Dendritic cell treated with granulocyte-macrophage colony-stimulating factor and Interleukin-4, amounts not matched to agents 40 ng/mL and 50 ng/mL, for 4 days (primary cell): Measurements from ENCODE around the gene SGCD.

ENCODE experiments used
- H3K27ac Mint-ChIP-seq: one replicate; pipeline ENCODE4 v1.8.0; 2022; ENCODE audit warnings: mild to moderate bottlenecking, mixed read lengths
- H3K27me3 Mint-ChIP-seq: one replicate; pipeline ENCODE4 v1.8.0; 2022; ENCODE audit warnings: mild to moderate bottlenecking, mixed read lengths
- H3K36me3 Mint-ChIP-seq: one replicate; pipeline ENCODE4 v1.8.0; 2022; ENCODE audit warnings: low read depth, mixed read lengths
- H3K4me1 Mint-ChIP-seq: one replicate; pipeline ENCODE4 v1.8.0; 2022; ENCODE audit warnings: low read depth, mixed read lengths
- H3K4me3 Mint-ChIP-seq: one replicate; pipeline ENCODE4 v1.8.0; 2022; ENCODE audit warnings: mild to moderate bottlenecking, moderate library complexity, mixed read lengths
- H3K9me3 Mint-ChIP-seq: one replicate; pipeline ENCODE4 v1.8.0; 2022; ENCODE audit warnings: mixed read lengths
- intact Hi-C: fragments of 100-400 bp; cut with micrococcal nuclease; formaldehyde crosslinking; loops from one replicate; pipeline ENCODE4 v1.15.0; 2022

SGCD gene

DNA sequence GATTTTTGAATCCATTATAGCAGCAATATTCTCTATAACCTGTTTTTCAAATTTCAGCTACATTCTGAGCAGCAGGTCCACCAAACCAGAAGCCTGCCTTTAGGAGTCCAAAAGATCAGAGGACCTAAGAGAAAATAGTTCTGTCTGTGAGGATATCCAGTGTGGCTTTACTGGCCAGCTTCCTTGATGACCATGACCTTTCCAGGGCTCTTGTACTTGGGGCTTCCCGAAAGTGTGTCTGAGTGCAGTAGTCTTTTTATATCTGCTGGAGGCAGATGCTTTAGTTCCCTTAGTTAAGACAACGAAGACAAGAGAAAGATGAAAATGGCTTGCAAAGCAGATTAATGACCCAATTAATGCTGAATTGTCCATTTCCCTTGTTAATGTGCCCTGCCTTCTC is 72.4 kb downstream of the SGCD start:
- intact Hi-C loops = no loop called here
- Mint-ChIP-seq H3K27ac (no peak overlapping the region), H3K36me3 (no peaks in the 10 kb centered on the region), H3K9me3 (peaks cover 11% of the 10 kb centered on the region), H3K27me3 (no peaks in the 10 kb centered on the region), H3K4me1 (no peaks in the 10 kb centered on the region), H3K4me3 (no peak overlapping the region)

DNA sequence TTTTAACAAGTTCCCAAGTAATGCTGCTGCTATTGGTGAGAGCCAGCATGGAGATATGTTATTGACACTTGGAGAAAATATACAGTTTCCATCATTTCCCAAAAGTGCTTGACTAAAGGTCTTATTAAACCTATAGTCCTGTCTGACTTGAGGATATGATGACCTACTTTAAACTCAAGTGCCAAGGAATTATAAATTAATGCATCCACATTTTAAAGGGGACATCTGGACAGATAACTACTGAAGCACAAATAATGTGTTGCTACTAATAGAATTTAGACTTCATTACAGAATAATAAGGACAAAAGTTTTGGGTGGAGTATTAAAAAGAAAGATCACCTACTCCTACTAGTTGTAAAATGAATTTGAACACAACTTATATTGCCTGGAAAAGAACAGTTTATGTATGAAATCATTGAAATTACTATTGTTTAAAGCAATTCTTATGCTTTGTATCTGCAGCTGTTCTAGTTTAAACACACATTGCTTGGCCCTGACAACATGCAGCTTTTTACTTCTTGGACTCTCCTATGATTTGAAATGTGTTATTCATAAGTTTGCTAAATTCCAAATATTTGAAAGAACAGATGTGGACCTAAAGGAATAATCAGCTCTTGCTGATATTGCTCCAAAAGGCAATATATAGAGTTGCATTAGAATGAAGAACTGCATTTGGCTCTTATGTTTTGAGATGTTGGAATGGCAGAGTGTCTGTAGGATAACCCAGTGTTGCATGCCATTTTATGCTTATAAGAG is 73.4 kb downstream of the SGCD start:
- Mint-ChIP-seq H3K27me3 (no peaks in the 10 kb centered on the region), H3K36me3 (no peaks in the 10 kb centered on the region), H3K4me3 (no peak overlapping the region), H3K9me3 (peaks cover 16% of the 10 kb centered on the region), H3K4me1 (no peaks in the 10 kb centered on the region), H3K27ac (no peak overlapping the region)
- intact Hi-C loops = no loop called here

DNA sequence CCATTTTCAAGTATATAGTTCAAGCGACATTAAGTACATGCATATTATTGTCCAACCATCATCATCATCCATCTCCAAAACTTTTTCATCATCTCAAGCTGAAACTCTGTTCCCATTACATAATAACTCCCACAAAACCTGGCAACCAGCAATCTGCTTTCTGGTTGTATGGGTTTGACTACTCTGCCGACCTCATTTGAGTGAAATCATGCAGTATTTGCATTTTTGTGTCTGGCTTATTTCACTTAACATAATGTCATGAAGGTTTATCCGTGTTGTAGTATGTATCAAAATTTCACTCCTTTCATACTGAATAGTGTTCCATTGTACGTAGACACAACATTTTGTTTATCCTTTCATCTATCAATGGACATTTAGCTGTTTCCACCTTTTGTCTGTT is 74.8 kb downstream of the SGCD start:
- intact Hi-C loops = no loop called here
- Mint-ChIP-seq H3K27me3 (no peaks in the 10 kb centered on the region), H3K27ac (no peak overlapping the region), H3K4me1 (no peaks in the 10 kb centered on the region), H3K9me3 (peaks cover 24% of the 10 kb centered on the region), H3K36me3 (no peaks in the 10 kb centered on the region), H3K4me3 (no peak overlapping the region)

DNA sequence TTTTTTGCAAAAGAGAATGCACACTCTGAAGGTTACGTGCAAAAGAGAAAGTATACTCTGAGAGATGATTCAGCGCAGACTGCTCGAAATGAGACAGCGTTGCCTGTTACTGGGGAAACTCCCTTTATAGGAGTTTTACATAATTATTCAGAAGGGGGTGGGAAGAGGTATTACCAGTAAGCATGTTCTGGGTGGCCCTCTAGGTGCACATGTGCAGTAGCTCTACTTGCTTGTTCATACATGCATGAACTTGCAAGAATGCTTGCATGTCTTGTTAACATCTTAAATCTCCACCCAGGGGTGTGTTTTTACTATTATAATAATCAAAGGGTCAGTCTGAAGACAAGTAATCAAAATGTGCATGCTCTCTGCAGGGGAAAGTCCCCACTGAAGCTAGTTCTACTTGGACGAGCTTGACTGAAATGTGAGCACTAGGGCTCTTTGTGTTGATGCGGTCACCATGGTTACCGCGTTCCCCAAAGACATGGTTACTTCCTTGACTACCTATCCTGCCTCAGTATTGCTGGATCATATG is 75.5 kb downstream of the SGCD start:
- Mint-ChIP-seq H3K27me3 (no peaks in the 10 kb centered on the region), H3K4me3 (no peak overlapping the region), H3K27ac (no peak overlapping the region), H3K4me1 (no peaks in the 10 kb centered on the region), H3K9me3 (peaks cover 24% of the 10 kb centered on the region), H3K36me3 (no peaks in the 10 kb centered on the region)
- intact Hi-C loops = no loop called here

DNA sequence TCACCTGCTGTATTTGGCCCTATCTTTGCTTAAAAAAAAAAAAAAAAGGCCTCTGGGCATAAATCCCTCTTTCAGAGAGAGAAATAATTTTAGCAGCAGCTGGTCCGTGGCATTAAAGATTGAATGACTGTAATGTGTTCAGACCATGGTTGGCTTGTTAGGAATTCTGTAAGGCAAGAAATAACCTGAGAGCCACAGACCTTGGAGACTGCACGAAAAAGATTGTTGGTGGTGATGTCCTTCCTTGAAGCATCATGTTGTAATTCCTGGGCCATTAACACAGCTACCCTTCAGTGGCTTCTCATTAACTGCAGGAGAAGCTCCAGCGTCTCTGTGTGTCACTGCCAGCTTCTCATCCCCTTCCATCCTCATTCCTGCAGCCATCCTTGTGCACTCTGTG is 79.0 kb downstream of the SGCD start:
- Mint-ChIP-seq H3K4me3 (no peak overlapping the region), H3K4me1 (no peaks in the 10 kb centered on the region), H3K9me3 (peaks cover 30% of the 10 kb centered on the region), H3K27ac (no peak overlapping the region), H3K36me3 (no peaks in the 10 kb centered on the region), H3K27me3 (no peaks in the 10 kb centered on the region)
- intact Hi-C loops = no loop called here

DNA sequence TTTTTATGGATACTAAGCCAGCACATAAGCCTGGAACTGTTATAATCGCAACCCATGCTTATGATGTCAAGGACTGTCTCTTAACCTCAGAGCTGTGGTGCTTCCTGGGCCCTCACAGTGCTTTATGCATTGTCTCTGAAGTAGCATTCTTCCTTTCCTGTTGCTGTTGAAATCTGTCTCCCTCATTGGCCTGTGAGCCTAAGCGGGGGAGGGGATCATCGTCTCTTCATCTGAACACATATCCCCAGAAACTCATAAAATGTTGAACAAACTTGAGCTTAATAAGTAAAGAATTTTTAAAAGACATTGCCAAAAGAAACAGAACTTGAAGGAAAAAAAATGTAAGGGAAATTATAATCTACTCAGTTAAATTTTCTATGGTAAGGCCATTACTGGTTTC is 80.3 kb downstream of the SGCD start:
- no peak overlapping the region for H3K27ac Mint-ChIP-seq
- H3K4me3 Mint-ChIP-seq = no peak overlapping the region
- no peaks in the 10 kb centered on the region for H3K36me3 Mint-ChIP-seq
- intact Hi-C loops = no loop called here
- H3K4me1 Mint-ChIP-seq = no peaks in the 10 kb centered on the region
- no peaks in the 10 kb centered on the region for H3K27me3 Mint-ChIP-seq
- peaks cover 24% of the 10 kb centered on the region for H3K9me3 Mint-ChIP-seq

DNA sequence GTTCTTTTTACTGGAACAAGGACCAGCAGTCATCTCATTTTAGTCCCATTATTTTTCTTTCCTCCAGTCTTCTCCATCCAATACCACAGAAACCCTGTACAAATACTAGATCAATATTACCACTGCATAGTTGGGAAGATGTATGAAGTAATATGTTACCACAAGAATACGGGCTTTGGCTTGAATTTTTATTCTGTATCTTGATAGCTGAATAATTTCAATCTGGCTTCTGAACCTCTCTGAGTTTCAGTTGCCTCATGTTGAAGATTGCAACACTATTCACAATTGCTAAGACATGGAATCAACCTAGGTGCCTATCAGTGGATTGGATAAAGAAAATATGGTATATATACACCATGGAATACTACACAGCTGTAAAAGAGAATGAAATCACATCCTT is 82.9 kb downstream of the SGCD start:
- H3K4me3 Mint-ChIP-seq = no peak overlapping the region
- H3K9me3 Mint-ChIP-seq = peaks cover 14% of the 10 kb centered on the region
- H3K27me3 Mint-ChIP-seq = no peaks in the 10 kb centered on the region
- H3K36me3 Mint-ChIP-seq = no peaks in the 10 kb centered on the region
- no peak overlapping the region for H3K27ac Mint-ChIP-seq
- H3K4me1 Mint-ChIP-seq = no peaks in the 10 kb centered on the region
- intact Hi-C loops = no loop called here

DNA sequence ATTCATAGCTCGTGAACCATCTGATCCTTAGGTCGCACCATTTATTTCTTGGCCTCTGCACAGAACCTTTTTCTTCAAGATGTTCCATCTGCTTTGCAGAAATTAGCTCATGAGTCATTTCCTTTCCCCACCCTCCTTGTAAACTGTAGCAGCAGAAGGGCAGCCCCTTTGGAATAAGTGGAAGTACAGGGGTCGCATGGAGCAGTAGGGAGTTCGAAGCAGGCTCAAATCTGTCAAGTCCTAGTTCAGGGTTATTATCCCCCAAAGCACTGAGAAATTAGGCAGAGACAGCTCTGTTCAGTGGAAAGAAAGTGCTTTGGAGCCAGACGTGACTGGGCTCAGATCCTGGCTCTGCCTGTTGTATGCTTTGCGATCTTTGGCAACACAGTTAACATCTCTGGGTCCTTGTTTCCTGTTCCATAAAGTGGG is 84.2 kb downstream of the SGCD start:
- H3K27me3 Mint-ChIP-seq = no peaks in the 10 kb centered on the region
- no peaks in the 10 kb centered on the region for H3K36me3 Mint-ChIP-seq
- H3K27ac Mint-ChIP-seq = no peak overlapping the region
- no peaks in the 10 kb centered on the region for H3K4me1 Mint-ChIP-seq
- intact Hi-C loops = no loop called here
- H3K4me3 Mint-ChIP-seq = no peak overlapping the region
- H3K9me3 Mint-ChIP-seq = peaks cover 11% of the 10 kb centered on the region

DNA sequence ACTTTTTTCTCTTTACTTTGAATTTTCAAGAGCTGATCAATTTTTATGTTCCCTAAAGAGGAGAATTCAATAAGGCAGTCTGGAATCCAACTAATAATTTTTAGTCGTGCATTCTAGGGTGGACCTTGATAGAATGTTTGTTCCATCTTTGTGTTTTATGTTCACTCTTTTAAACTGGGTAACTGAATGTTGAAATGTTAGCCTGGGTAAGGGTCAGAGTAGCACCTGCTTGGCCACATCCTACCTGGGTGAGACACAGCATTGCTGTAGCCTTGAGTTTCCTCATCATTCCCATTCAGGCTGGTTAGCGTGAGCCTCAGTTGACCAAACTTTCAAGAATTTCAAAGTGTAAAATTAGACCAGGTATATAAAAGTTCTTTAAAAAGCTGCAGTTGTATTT is 85.0 kb downstream of the SGCD start:
- no peaks in the 10 kb centered on the region for H3K27me3 Mint-ChIP-seq
- H3K4me3 Mint-ChIP-seq = no peak overlapping the region
- intact Hi-C loops = no loop called here
- H3K27ac Mint-ChIP-seq = no peak overlapping the region
- peaks cover 6% of the 10 kb centered on the region for H3K9me3 Mint-ChIP-seq
- no peaks in the 10 kb centered on the region for H3K4me1 Mint-ChIP-seq
- no peaks in the 10 kb centered on the region for H3K36me3 Mint-ChIP-seq

DNA sequence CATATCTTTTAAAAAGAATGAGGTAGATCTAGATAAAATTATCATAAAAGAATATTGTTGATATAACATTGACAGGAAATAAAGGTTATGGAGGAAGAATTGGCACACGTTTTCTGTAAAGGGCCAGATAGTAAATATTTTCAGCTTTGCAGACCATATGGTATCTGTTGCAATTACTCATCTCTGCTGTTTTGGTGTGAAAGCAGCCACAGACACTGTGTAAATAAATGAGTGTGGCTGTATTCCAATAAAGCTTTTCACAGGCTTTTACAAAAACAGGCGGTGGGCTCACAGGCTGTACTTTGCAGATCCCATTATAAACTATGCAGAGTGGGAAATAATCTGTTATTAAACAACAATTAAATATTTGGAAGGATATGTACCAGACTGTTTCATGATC is 87.4 kb downstream of the SGCD start:
- H3K9me3 Mint-ChIP-seq = no peaks in the 10 kb centered on the region
- intact Hi-C loops = no loop called here
- no peaks in the 10 kb centered on the region for H3K4me1 Mint-ChIP-seq

DNA sequence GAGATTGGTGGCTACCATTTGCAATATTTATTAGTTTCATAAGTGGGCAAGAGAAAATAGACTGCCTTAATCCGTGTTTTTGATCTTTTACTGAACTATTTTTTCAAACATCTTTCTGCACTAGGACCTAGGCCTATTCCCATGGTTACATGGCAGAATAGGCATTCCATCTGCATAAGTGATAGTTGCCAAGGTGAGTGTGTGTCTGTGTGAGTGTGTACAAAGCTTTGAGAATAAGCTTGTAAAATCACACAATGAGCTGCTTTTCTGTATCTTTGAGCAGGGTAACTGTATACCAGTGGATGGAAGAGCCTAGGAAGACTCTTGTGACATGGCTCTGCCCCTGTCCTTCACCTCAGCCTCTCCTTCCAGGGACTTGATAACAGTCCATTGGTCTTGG is 92.7 kb downstream of the SGCD start:
- no peak overlapping the region for H3K27ac Mint-ChIP-seq
- H3K9me3 Mint-ChIP-seq = no peaks in the 10 kb centered on the region
- H3K27me3 Mint-ChIP-seq = no peaks in the 10 kb centered on the region
- H3K4me1 Mint-ChIP-seq = no peaks in the 10 kb centered on the region
- intact Hi-C loops = no loop called here
- no peak overlapping the region for H3K4me3 Mint-ChIP-seq
- H3K36me3 Mint-ChIP-seq = no peaks in the 10 kb centered on the region

More for the DNA sequence above, 87.4 kb downstream of the SGCD start:
- Mint-ChIP-seq H3K27ac (no peak overlapping the region), H3K36me3 (no peaks in the 10 kb centered on the region), H3K27me3 (no peaks in the 10 kb centered on the region), H3K4me3 (no peak overlapping the region)

DNA sequence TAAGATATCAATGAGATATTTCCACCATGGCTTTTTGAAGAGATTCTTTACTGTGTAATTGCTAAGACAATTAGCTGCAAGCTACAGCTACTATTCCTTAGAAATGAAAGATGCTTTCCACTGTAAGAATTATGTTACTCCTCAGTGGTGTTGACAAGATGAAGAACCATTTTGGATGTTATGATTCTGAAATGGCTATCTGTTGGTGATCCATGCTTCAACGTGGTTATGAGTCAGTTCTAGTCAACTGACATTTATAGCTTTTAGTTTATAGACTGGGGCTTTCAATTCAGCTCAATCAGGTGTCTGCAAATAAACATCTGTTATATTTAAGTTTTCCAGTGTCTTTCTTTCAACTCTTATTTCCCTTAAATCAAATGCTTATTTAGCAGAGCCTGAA is 93.7 kb downstream of the SGCD start:
- Mint-ChIP-seq H3K27ac (no peak overlapping the region), H3K4me1 (no peaks in the 10 kb centered on the region), H3K36me3 (no peaks in the 10 kb centered on the region), H3K9me3 (no peaks in the 10 kb centered on the region), H3K27me3 (no peaks in the 10 kb centered on the region), H3K4me3 (no peak overlapping the region)
- intact Hi-C loops = no loop called here

DNA sequence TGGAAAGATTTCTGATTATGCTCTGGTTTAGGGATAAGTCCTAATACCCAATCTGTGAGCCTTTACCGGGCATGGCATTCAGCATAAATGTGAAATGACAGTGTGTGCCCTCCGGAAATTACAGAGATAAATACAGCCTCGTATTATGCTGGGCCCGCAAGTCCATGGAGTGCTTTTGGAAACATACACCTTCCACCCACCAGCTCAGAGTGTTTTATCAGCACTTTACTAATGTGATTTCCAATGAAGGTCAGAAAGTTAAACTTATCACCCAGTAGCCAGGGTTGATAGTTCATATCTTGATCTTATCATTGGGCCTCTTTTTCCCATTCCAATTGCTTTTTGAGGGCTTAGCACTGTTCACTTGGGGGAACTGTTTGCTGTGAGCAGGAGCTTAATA is 94.8 kb downstream of the SGCD start:
- H3K27me3 Mint-ChIP-seq = no peaks in the 10 kb centered on the region
- intact Hi-C loops = no loop called here
- H3K36me3 Mint-ChIP-seq = no peaks in the 10 kb centered on the region
- no peaks in the 10 kb centered on the region for H3K9me3 Mint-ChIP-seq
- no peak overlapping the region for H3K27ac Mint-ChIP-seq
- no peaks in the 10 kb centered on the region for H3K4me1 Mint-ChIP-seq
- H3K4me3 Mint-ChIP-seq = no peak overlapping the region

DNA sequence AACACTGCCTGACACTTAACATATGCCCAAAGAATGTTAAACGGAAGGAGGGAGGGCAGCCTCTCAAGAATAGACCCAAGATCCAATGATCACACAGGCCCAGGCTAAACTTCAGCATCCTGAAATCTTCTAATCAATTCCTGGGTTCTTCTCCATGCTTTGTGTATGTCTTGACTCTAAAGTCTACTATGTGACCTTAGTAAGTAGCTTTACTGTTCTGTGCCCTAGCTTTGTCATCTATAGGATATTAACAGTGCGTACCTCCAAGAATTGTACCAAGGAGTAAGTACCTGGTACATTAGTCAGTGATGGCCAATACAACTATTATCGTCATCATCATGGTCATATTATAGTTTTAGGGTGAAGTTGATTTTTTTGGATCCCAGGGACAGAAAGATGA is 96.6 kb downstream of the SGCD start:
- H3K4me3 Mint-ChIP-seq = no peak overlapping the region
- intact Hi-C loops = no loop called here

DNA sequence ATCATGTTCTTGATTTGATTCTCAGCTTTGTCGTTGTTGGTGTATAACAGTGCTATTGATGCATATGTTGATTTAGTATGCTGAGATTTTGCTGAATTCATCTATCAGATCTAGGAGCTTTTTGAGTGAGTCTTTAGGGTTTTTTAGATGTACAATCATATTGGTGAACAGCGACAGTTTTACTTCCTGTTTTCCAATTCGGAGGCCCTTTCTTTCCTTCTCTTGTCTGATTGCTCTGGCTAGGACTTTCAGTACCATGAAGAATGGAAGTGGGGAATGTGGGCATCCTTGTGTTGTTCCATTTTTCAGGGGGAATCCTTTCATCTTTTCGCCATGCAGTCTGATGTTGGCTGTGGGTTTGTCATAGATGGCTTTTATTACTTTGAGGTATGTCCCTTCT is 100.4 kb downstream of the SGCD start:
- intact Hi-C loops = no loop called here
- no peaks in the 10 kb centered on the region for H3K4me1 Mint-ChIP-seq
- no peak overlapping the region for H3K27ac Mint-ChIP-seq
- H3K27me3 Mint-ChIP-seq = no peaks in the 10 kb centered on the region
- H3K4me3 Mint-ChIP-seq = no peak overlapping the region
- H3K9me3 Mint-ChIP-seq = peaks cover 5% of the 10 kb centered on the region
- no peaks in the 10 kb centered on the region for H3K36me3 Mint-ChIP-seq

More for the DNA sequence above, 96.6 kb downstream of the SGCD start:
- Mint-ChIP-seq H3K4me1 (no peaks in the 10 kb centered on the region), H3K27me3 (no peaks in the 10 kb centered on the region), H3K36me3 (no peaks in the 10 kb centered on the region), H3K9me3 (no peaks in the 10 kb centered on the region), H3K27ac (no peak overlapping the region)
